Right lobe of liver (tissue), 4 donors: Measurements from ENCODE around the gene PDZD7.

ENCODE experiments used
- POLR2A ChIP-seq: fragments of 450-650 bp; IDR thresholded peaks from one replicate; pipeline ENCODE4 v1.6.1; 2017; ENCODE audit warnings: antibody characterized with exemption, mild to moderate bottlenecking
- TF ChIP-seq, protein P1 (sequence below), 4 donors: fragments of 200-600 bp in 3 of 4; fragments of 450-650 bp in 1 of 4; IDR thresholded peaks; one replicate each; pipeline versions ENCODE4 v1.5.1 to v1.8.0; 2016 to 2022; ENCODE audit warnings: antibody characterized with exemption in 4 of 4, mild to moderate bottlenecking in 2 of 4
- donor health status: DM: no; HTN: no; CAD: no.
- donor health status: DM: no; HTN: no; CAD: no.
- donor health status: DM: no; HTN: yes; CAD: no.

DNA sequence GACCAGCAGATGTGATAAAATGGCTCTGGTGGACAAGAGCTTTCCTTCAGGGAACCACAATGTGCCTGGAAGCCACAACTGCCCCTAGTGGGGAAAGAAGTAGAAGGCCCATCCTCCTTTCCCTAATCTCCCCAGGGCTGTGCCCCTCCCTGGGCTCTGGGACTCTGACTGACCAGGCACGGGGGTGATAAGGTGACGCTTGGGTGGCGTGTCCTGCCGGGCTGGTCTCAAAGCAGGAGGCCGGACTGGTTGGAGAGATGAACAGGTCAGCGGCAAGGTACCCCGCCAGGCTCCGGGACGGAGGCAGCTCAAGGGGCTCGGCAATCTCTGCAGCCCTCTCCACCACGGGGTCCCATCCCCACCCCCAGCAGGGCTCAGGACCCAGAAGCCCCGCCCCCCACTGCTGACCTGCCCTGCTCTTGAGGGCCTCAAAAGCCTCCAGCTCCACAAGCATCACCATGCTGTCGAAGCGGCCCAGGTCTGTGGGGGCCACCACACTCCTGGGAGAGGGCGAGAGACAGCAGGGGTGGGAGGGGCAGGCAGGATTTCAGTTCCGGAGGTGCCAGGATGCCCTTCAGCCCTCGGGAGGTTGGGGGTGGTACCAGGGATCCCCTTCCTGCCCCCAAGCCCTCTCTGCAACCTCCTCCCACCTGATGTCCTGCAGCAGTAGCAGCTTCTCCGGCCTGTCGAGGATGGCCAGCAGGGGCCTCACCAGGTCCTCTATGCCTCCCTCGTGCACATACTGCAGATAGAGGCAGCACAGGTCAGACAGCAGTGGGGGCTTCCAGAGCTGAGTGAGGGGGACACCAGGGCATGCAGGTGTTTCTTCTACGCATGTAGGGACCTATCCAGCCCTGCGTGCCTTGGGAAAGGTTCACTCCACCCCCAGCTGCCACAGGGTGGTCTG, 19.2 kb downstream of the PDZD7 start:
- TF ChIP-seq, protein P1, sequence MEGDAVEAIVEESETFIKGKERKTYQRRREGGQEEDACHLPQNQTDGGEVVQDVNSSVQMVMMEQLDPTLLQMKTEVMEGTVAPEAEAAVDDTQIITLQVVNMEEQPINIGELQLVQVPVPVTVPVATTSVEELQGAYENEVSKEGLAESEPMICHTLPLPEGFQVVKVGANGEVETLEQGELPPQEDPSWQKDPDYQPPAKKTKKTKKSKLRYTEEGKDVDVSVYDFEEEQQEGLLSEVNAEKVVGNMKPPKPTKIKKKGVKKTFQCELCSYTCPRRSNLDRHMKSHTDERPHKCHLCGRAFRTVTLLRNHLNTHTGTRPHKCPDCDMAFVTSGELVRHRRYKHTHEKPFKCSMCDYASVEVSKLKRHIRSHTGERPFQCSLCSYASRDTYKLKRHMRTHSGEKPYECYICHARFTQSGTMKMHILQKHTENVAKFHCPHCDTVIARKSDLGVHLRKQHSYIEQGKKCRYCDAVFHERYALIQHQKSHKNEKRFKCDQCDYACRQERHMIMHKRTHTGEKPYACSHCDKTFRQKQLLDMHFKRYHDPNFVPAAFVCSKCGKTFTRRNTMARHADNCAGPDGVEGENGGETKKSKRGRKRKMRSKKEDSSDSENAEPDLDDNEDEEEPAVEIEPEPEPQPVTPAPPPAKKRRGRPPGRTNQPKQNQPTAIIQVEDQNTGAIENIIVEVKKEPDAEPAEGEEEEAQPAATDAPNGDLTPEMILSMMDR (IDR thresholded peaks at IDR 0.05) = peak in 1 of 4 donors; percentile 10
- no peak for TF ChIP-seq POLR2A
